ENCODE data around the gene PKIG. TPM values are rescaled to one million over a fixed set of nuclear protein-coding genes. Genes with fewer than 3 reads are reported as not detected.

Gene PKIG
- total and polyA plus RNA-seq, 9 of the 15 experiments (the other 6 are each of a cell fraction or from before 2014, with no cell fraction given): 0.13 to 7.0 (median 4.7) TPM

GRCh38 chr20:44570367-44570766 is 12.0 kb upstream of the PKIG start (continued):
- TF ChIP-seq ZBTB2 (IDR thresholded peaks at IDR 0.05) (no peak), BHLHE40 (IDR thresholded peaks at IDR 0.05; ENCODE audit: low read length) (no peak), GTF2E2 (tag; IDR thresholded peaks at IDR 0.05) (no peak), ZNF589 (CRISPR knock-in tag; IDR thresholded peaks at IDR 0.05; ENCODE audit: low read depth) (no peak), REST (IDR thresholded peaks at IDR 0.05; ENCODE audit: borderline replicate concordance) (0 out of 2 replicates have a peak, but pooled peaks have one; percentile 4), REST (CRISPR knock-in tag; IDR thresholded peaks at IDR 0.05; ENCODE audit: low read depth) (no peak), ZNF24 (IDR thresholded peaks at IDR 0.05) (0 out of 2 replicates have a peak, but pooled peaks have one; percentile 25), THAP12 (CRISPR knock-in tag; IDR thresholded peaks at IDR 0.05) (no peak), ZNF408 (CRISPR knock-in tag; IDR thresholded peaks at IDR 0.05; ENCODE audit: low read depth) (no peak)
- TF ChIP-seq, protein P1, sequence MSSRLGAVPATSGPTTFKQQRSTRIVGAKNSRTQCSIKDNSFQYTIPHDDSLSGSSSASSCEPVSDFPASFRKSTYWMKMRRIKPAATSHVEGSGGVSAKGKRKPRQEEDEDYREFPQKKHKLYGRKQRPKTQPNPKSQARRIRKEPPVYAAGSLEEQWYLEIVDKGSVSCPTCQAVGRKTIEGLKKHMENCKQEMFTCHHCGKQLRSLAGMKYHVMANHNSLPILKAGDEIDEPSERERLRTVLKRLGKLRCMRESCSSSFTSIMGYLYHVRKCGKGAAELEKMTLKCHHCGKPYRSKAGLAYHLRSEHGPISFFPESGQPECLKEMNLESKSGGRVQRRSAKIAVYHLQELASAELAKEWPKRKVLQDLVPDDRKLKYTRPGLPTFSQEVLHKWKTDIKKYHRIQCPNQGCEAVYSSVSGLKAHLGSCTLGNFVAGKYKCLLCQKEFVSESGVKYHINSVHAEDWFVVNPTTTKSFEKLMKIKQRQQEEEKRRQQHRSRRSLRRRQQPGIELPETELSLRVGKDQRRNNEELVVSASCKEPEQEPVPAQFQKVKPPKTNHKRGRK (tag; IDR thresholded peaks at IDR 0.05): no peak
- TF ChIP-seq, protein P2, sequence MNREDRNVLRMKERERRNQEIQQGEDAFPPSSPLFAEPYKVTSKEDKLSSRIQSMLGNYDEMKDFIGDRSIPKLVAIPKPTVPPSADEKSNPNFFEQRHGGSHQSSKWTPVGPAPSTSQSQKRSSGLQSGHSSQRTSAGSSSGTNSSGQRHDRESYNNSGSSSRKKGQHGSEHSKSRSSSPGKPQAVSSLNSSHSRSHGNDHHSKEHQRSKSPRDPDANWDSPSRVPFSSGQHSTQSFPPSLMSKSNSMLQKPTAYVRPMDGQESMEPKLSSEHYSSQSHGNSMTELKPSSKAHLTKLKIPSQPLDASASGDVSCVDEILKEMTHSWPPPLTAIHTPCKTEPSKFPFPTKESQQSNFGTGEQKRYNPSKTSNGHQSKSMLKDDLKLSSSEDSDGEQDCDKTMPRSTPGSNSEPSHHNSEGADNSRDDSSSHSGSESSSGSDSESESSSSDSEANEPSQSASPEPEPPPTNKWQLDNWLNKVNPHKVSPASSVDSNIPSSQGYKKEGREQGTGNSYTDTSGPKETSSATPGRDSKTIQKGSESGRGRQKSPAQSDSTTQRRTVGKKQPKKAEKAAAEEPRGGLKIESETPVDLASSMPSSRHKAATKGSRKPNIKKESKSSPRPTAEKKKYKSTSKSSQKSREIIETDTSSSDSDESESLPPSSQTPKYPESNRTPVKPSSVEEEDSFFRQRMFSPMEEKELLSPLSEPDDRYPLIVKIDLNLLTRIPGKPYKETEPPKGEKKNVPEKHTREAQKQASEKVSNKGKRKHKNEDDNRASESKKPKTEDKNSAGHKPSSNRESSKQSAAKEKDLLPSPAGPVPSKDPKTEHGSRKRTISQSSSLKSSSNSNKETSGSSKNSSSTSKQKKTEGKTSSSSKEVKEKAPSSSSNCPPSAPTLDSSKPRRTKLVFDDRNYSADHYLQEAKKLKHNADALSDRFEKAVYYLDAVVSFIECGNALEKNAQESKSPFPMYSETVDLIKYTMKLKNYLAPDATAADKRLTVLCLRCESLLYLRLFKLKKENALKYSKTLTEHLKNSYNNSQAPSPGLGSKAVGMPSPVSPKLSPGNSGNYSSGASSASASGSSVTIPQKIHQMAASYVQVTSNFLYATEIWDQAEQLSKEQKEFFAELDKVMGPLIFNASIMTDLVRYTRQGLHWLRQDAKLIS (CRISPR knock-in tag; IDR thresholded peaks at IDR 0.05): no peak

All from K562 (cell line).